HG03108 (cell line): ENCODE data around the gene GREB1L.

Experiments
- ATAC-seq: cut with Tn5 transposase; IDR thresholded peaks from one replicate; pipeline ENCODE4 v1.9.1; 2021; ENCODE audit warnings: moderate library complexity; ENCODE audit not compliant: unreplicated experiment

Gene GREB1L

DNA sequence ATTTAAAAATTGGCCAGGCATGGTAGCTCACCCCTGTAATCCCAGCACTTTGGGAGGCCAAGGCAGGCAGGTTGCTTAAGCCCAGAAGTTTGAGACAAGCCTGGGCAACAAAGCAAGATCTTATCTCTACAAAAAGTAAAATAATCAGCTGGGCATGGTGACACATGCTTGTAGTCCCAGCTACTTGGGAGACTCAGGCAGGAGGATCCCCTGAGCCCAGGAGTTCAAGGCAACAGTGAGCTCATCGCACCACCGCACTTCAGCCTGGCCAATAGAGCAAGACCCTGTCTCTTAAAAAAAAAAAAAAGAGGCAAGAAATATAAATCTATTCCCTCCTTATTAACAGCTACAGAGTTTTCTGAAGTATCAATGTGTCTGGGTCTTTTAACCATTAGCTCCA, 306.6 kb downstream of the GREB1L start:
- ATAC-seq: no peak

GRCh38 chr18:21550510-21550970, 308.5 kb downstream of the GREB1L start:
- no peak for ATAC-seq

GRCh38 chr18:21557607-21558253, 315.7 kb downstream of the GREB1L start:
- ATAC-seq: no peak

DNA sequence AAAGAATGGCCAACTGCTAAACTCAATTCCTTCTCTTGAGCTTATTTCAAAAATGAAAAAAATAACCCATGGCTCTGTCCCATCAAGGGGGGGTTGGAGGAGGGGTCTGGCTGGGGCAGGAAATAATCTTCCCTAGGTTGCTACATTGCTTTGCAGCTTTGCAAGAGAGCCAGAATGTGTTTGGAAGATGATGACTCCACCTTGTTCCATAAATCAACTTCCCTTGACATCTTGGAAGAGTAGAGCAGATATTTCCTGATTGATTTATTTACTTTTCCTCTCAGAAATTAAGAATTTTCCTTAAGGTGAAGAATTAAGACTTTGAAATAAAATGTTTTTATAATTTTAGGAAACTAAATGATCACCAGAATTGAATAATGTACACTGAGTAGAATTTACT, 317.2 kb downstream of the GREB1L start:
- no peak for ATAC-seq

- no peak for ATAC-seq
These were observed 329.7 kb downstream of the GREB1L start for GRCh38 chr18:21571772-21572171.
